T-helper 17 cell (primary cell): ENCODE results near the gene CD44. TPM values are rescaled to one million over a fixed set of nuclear protein-coding genes. Genes with fewer than 3 reads are reported as not detected.

Experiments
- ATAC-seq: fragments of 150-1000 bp; cut with Tn5 transposase; 2 replicates; pipeline ENCODE4 v1.10.0; 2021; ENCODE audit warnings: mild to moderate bottlenecking, moderate library complexity
- DNase-seq, 3 donors: peaks; one replicate each; pipeline versions ENCODE4 v3.0.0 to v3.0.0-alpha.2; 2020 to 2021
- H3K9me3 ChIP-seq: one replicate; pipeline ENCODE4 v1.7.0; 2013; ENCODE audit warnings: low read length, mild to moderate bottlenecking; ENCODE audit not compliant: control insufficient read depth, poor library complexity, severe bottlenecking
- H3K27ac Mint-ChIP-seq: one replicate; pipeline ENCODE4 v1.8.0; 2022; ENCODE audit warnings: mild to moderate bottlenecking, moderate library complexity, mixed read lengths
- H3K27me3 Mint-ChIP-seq: one replicate; pipeline ENCODE4 v1.8.0; 2022; ENCODE audit warnings: mixed read lengths
- H3K36me3 Mint-ChIP-seq: one replicate; pipeline ENCODE4 v1.8.0; 2022; ENCODE audit warnings: low read depth, mixed read lengths
- H3K4me1 Mint-ChIP-seq: one replicate; pipeline ENCODE4 v1.8.0; 2022; ENCODE audit warnings: mild to moderate bottlenecking, mixed read lengths
- H3K4me3 Mint-ChIP-seq: one replicate; pipeline ENCODE4 v1.8.0; 2022; ENCODE audit warnings: mild to moderate bottlenecking, moderate library complexity, mixed read lengths
- total RNA-seq, 4 donors: library from RNA in 2 of 4; stranded (reverse) in 2 of 4; gene quantifications; one replicate each; pipeline ENCODE4 v1.2.3 and lab custom pipeline; 2022 to 2026

The CD44 gene
- total RNA-seq, 2 donors from 2014 or later = 1,118 to 1,497 TPM

- Mint-ChIP-seq H3K4me3 (peak overlapping the region; percentile 13), H3K27me3 (no peaks in the 10 kb centered on the region), H3K27ac (peak overlapping the region; percentile 98), H3K36me3 (peaks cover 16% of the 10 kb centered on the region), H3K4me1 (peaks cover 20% of the 10 kb centered on the region)
- peaks cover 6% of the 10 kb centered on the region for H3K9me3 ChIP-seq
- DNase-seq = no peak
- no peak for ATAC-seq
Observed at GRCh38 chr11:35231076-35231860, 92.3 kb downstream of the CD44 start.

- Mint-ChIP-seq H3K4me1 (peaks cover 28% of the 10 kb centered on the region), H3K27ac (peak overlapping the region; percentile 98), H3K4me3 (no peak overlapping the region), H3K36me3 (peaks cover 13% of the 10 kb centered on the region), H3K27me3 (no peaks in the 10 kb centered on the region)
- peaks cover 6% of the 10 kb centered on the region for H3K9me3 ChIP-seq
- DNase-seq (no peak), ATAC-seq (no peak)
Observed at GRCh38 chr11:35232891-35233330, 93.9 kb downstream of the CD44 start.

GRCh38 chr11:35233518-35233917 is 94.5 kb downstream of the CD44 start:
- no peak for ATAC-seq
- peaks cover 6% of the 10 kb centered on the region for H3K9me3 ChIP-seq
- Mint-ChIP-seq H3K27ac (peak overlapping the region; percentile 98), H3K27me3 (no peaks in the 10 kb centered on the region), H3K4me1 (peaks cover 34% of the 10 kb centered on the region), H3K36me3 (peaks cover 12% of the 10 kb centered on the region), H3K4me3 (no peak overlapping the region)
- DNase-seq = no peak

- Mint-ChIP-seq H3K27me3 (no peaks in the 10 kb centered on the region), H3K4me1 (peaks cover 38% of the 10 kb centered on the region), H3K36me3 (peaks cover 8% of the 10 kb centered on the region), H3K4me3 (peak overlapping the region; percentile 5), H3K27ac (peak overlapping the region; percentile 98)
- ATAC-seq = no peak
- DNase-seq = no peak
- peaks cover 6% of the 10 kb centered on the region for H3K9me3 ChIP-seq
Observed at GRCh38 chr11:35234460-35235156, 95.6 kb downstream of the CD44 start.

- peak overlapping the region; percentile 6 for H3K4me3 Mint-ChIP-seq
- no peak for DNase-seq
- H3K27ac Mint-ChIP-seq = peak overlapping the region; percentile 98
- H3K27me3 Mint-ChIP-seq = no peaks in the 10 kb centered on the region
- peaks cover 39% of the 10 kb centered on the region for H3K4me1 Mint-ChIP-seq
- ATAC-seq = no peak
- peaks cover 6% of the 10 kb centered on the region for H3K9me3 ChIP-seq
- peaks cover 5% of the 10 kb centered on the region for H3K36me3 Mint-ChIP-seq
Observed at GRCh38 chr11:35235157-35235468, 96.1 kb downstream of the CD44 start.

- H3K4me1 Mint-ChIP-seq = peaks cover 40% of the 10 kb centered on the region
- ATAC-seq = peak; percentile 5
Observed at GRCh38 chr11:35235498-35235897, 96.5 kb downstream of the CD44 start.

GRCh38 chr11:35235936-35236666 is 97.1 kb downstream of the CD44 start:
- Mint-ChIP-seq H3K27me3 (no peaks in the 10 kb centered on the region), H3K4me3 (peak overlapping the region; percentile 36), H3K4me1 (peaks cover 37% of the 10 kb centered on the region), H3K27ac (peak overlapping the region; percentile 98), H3K36me3 (peaks cover under 1% of the 10 kb centered on the region)
- DNase-seq = peak; percentile 26 to 61 (median 40)
- peak; percentile 88 for ATAC-seq
- peaks cover 3% of the 10 kb centered on the region for H3K9me3 ChIP-seq

More at GRCh38 chr11:35235498-35235897, 96.5 kb downstream of the CD44 start:
- peaks cover 3% of the 10 kb centered on the region for H3K36me3 Mint-ChIP-seq
- no peak for DNase-seq
- no peaks in the 10 kb centered on the region for H3K27me3 Mint-ChIP-seq
- H3K4me3 Mint-ChIP-seq = peak overlapping the region; percentile 6
- H3K27ac Mint-ChIP-seq = peak overlapping the region; percentile 98
- H3K9me3 ChIP-seq = peaks cover 3% of the 10 kb centered on the region

- Mint-ChIP-seq H3K4me3 (peak overlapping the region; percentile 36), H3K27me3 (no peaks in the 10 kb centered on the region), H3K4me1 (peaks cover 41% of the 10 kb centered on the region), H3K27ac (peak overlapping the region; percentile 98), H3K36me3 (no peaks in the 10 kb centered on the region)
- no peaks in the 10 kb centered on the region for H3K9me3 ChIP-seq
- no peak for DNase-seq
- no peak for ATAC-seq
Observed at GRCh38 chr11:35236667-35237003, 97.7 kb downstream of the CD44 start.

GRCh38 chr11:35237351-35237750 is 98.4 kb downstream of the CD44 start:
- ATAC-seq (no peak), DNase-seq (no peak)
- Mint-ChIP-seq H3K36me3 (no peaks in the 10 kb centered on the region), H3K27ac (peak overlapping the region; percentile 98), H3K27me3 (no peaks in the 10 kb centered on the region), H3K4me3 (no peak overlapping the region), H3K4me1 (peaks cover 46% of the 10 kb centered on the region)
- no peaks in the 10 kb centered on the region for H3K9me3 ChIP-seq

GRCh38 chr11:35237860-35238715 is 99.1 kb downstream of the CD44 start:
- Mint-ChIP-seq H3K36me3 (peaks cover 1% of the 10 kb centered on the region), H3K4me1 (peaks cover 53% of the 10 kb centered on the region), H3K27ac (peak overlapping the region; percentile 98), H3K4me3 (peak overlapping the region; percentile 39), H3K27me3 (no peaks in the 10 kb centered on the region)
- no peaks in the 10 kb centered on the region for H3K9me3 ChIP-seq
- DNase-seq (peak in 1 of 3 donors; percentile 32), ATAC-seq (no peak)

GRCh38 chr11:35238882-35239281 is 99.9 kb downstream of the CD44 start:
- H3K9me3 ChIP-seq = no peaks in the 10 kb centered on the region
- Mint-ChIP-seq H3K27ac (peak overlapping the region; percentile 98), H3K27me3 (no peaks in the 10 kb centered on the region), H3K36me3 (peaks cover 2% of the 10 kb centered on the region), H3K4me3 (no peak overlapping the region), H3K4me1 (peaks cover 52% of the 10 kb centered on the region)
- DNase-seq (no peak), ATAC-seq (no peak)

GRCh38 chr11:35239471-35240075 is 100.6 kb downstream of the CD44 start:
- DNase-seq = no peak

More at GRCh38 chr11:35239471-35240075, 100.6 kb downstream of the CD44 start:
- Mint-ChIP-seq H3K27me3 (no peaks in the 10 kb centered on the region), H3K4me1 (peaks cover 51% of the 10 kb centered on the region), H3K27ac (peak overlapping the region; percentile 98), H3K36me3 (peaks cover 2% of the 10 kb centered on the region), H3K4me3 (no peak overlapping the region)
- no peaks in the 10 kb centered on the region for H3K9me3 ChIP-seq
- ATAC-seq = no peak
